H1 (cell line): ENCODE measurements around the gene SPAAR. TPM values are rescaled to one million over a fixed set of nuclear protein-coding genes. Genes with fewer than 3 reads are reported as not detected.

Experiments used
- CTCF ChIA-PET: fragments of 300-600 bp; sonication (Branson Sonifier 250); formaldehyde crosslinking; loops from one replicate; lab custom pipeline; 2021; ENCODE audit not compliant: partially characterized antibody; lab: Charles Lee
- POLR2A ChIA-PET: fragments of 300-600 bp; sonication (Branson Sonifier 250); formaldehyde crosslinking; loops from one replicate; lab custom pipeline; 2021; ENCODE audit warnings: inconsistent platforms; ENCODE audit not compliant: partially characterized antibody; lab: Charles Lee
- DNase-seq, 2 experiments: peaks; one replicate each; pipeline versions ENCODE4 v3.0.0 to v3.0.0-alpha.2; 2010 to 2022; ENCODE audit warnings: low spot score in 2 of 2, low read depth in 1 of 2, mixed read lengths in 1 of 2
- FAIRE-seq: peaks from 2 replicates; lab custom pipeline; 2011; peaks lifted over from hg19 to GRCh38; lab: Jason Lieb, UNC
- H2AFZ ChIP-seq: 2 replicates; pipeline ENCODE4 v1.8.1; 2012; ENCODE audit warnings: low read length, inconsistent platforms
- H2AK5ac ChIP-seq: 2 replicates; pipeline ENCODE4 v1.6.1; 2013; ENCODE audit warnings: low read depth, low read length
- H2BK120ac ChIP-seq: replicated peaks from 2 replicates; pipeline ENCODE3; 2013; ENCODE audit warnings: low read depth, low read length, inconsistent platforms
- H2BK12ac ChIP-seq: 2 replicates; pipeline ENCODE4 v1.6.1; 2013; ENCODE audit warnings: low read depth, low read length
- H2BK15ac ChIP-seq: 2 replicates; pipeline ENCODE4 v1.6.1; 2013; ENCODE audit warnings: low read length
- H2BK20ac ChIP-seq: 2 replicates; pipeline ENCODE4 v1.6.1; 2013; ENCODE audit warnings: low read length
- H2BK5ac ChIP-seq: 2 replicates; pipeline ENCODE4 v1.6.1; 2013; ENCODE audit warnings: low read depth, low read length
- H3K14ac ChIP-seq: 2 replicates; pipeline ENCODE4 v1.6.1; 2013; ENCODE audit warnings: inconsistent platforms; ENCODE audit not compliant: insufficient read length
- H3K18ac ChIP-seq: 2 replicates; pipeline ENCODE4 v1.6.1; 2013; ENCODE audit warnings: low read length; ENCODE audit errors: extremely low read depth
- H3K23ac ChIP-seq: 2 replicates; pipeline ENCODE4 v1.6.1; 2013; ENCODE audit warnings: inconsistent platforms; ENCODE audit not compliant: insufficient read length
- H3K23me2 ChIP-seq: 2 replicates; pipeline ENCODE4 v1.6.1; 2013; ENCODE audit warnings: low read depth, low read length
- H3K27ac ChIP-seq: 2 replicates; pipeline ENCODE4 v1.6.1; 2011; ENCODE audit warnings: low read depth, low read length, inconsistent platforms
- H3K27me3 ChIP-seq, 4 experiments: replicated peaks in 1 of 4; 1 replicate in 1 of 4; 2 replicates in 3 of 4; pipeline versions ENCODE4 v1.6.1 to v1.8.1; 2011 to 2013; ENCODE audit warnings: low read length in 3 of 4, mild to moderate bottlenecking in 3 of 4, inconsistent platforms in 2 of 4, mixed read lengths in 2 of 4, moderate library complexity in 1 of 4; ENCODE audit not compliant: control insufficient read depth in 3 of 4, insufficient read depth in 3 of 4; ENCODE audit errors: extremely low read depth in 1 of 4
- H3K36me3 ChIP-seq, 4 experiments: 2 replicates each; pipeline versions ENCODE4 v1.6.1 to v1.8.1; 2011 to 2013; ENCODE audit warnings: mild to moderate bottlenecking in 4 of 4, low read length in 3 of 4, moderate library complexity in 2 of 4, control low read depth in 1 of 4, inconsistent platforms in 1 of 4; ENCODE audit not compliant: insufficient read depth in 4 of 4, control insufficient read depth in 2 of 4
- H3K4ac ChIP-seq: replicated peaks from 2 replicates; pipeline ENCODE3; 2013; ENCODE audit warnings: low read length, low read depth, mixed read lengths, inconsistent platforms; ENCODE audit not compliant: insufficient read length
- H3K4me1 ChIP-seq, 4 experiments: replicated peaks in 1 of 4; 1 replicate in 1 of 4; 2 replicates in 3 of 4; pipeline versions ENCODE4 v1.6.1 to v1.8.1; 2011 to 2013; ENCODE audit warnings: low read length in 3 of 4, inconsistent platforms in 2 of 4, mixed read lengths in 1 of 4; ENCODE audit not compliant: insufficient read depth in 4 of 4, control insufficient read depth in 3 of 4
- H3K4me2 ChIP-seq, 2 experiments: 2 replicates each; pipeline versions ENCODE4 v1.6.1 to v1.8.1; 2011 to 2013; ENCODE audit warnings: low read depth in 2 of 2, low read length in 2 of 2, control low read depth in 1 of 2, inconsistent platforms in 1 of 2, mild to moderate bottlenecking in 1 of 2; ENCODE audit not compliant: insufficient read depth in 1 of 2
- H3K4me3 ChIP-seq, 4 experiments: fragments of 200-600, 300-600 bp in 1 of 4; sonication (generic), shearing (Covaris generic), sonication (Bioruptor Twin) in 1 of 4; 2 replicates each; pipeline versions ENCODE4 v1.5.1 to v1.8.1; 2011 to 2016; ENCODE audit warnings: low read length in 4 of 4, low read depth in 3 of 4, control low read depth in 2 of 4, inconsistent platforms in 2 of 4, mild to moderate bottlenecking in 2 of 4, mixed read lengths in 1 of 4, moderate library complexity in 1 of 4; ENCODE audit not compliant: insufficient read depth in 2 of 4; ENCODE audit errors: extremely low read depth in 1 of 4
- H3K56ac ChIP-seq: replicated peaks from 2 replicates; pipeline ENCODE3; 2013; ENCODE audit warnings: low read depth, mild to moderate bottlenecking, mixed read lengths, low read length, inconsistent platforms; ENCODE audit not compliant: insufficient read length
- H3K79me1 ChIP-seq: 2 replicates; pipeline ENCODE4 v1.6.1; 2013; ENCODE audit warnings: low read depth, low read length, control low read depth
- H3K79me2 ChIP-seq, 2 experiments: 2 replicates each; pipeline versions ENCODE4 v1.6.1 to v1.8.1; 2012 to 2013; ENCODE audit warnings: low read length in 2 of 2, mild to moderate bottlenecking in 2 of 2, inconsistent platforms in 1 of 2; ENCODE audit not compliant: insufficient read depth in 2 of 2, control insufficient read depth in 1 of 2
- H3K9ac ChIP-seq, 4 experiments: replicated peaks in 1 of 4; 1 replicate in 1 of 4; 2 replicates in 3 of 4; pipeline versions ENCODE4 v1.6.1 to v1.8.1; 2011 to 2013; ENCODE audit warnings: low read depth in 3 of 4, low read length in 3 of 4, control low read depth in 2 of 4, mild to moderate bottlenecking in 2 of 4, moderate library complexity in 2 of 4, inconsistent platforms in 1 of 4; ENCODE audit errors: extremely low read depth in 1 of 4
- H3K9me3 ChIP-seq, 2 experiments: 2 replicates each; pipeline versions ENCODE4 v1.6.1 to v1.8.1; 2012 to 2013; ENCODE audit warnings: mild to moderate bottlenecking in 2 of 2, moderate library complexity in 2 of 2, control low read depth in 1 of 2, inconsistent platforms in 1 of 2, low read depth in 1 of 2, low read length in 1 of 2, mixed read lengths in 1 of 2; ENCODE audit not compliant: insufficient read depth in 2 of 2
- H4K20me1 ChIP-seq, 2 experiments: replicated peaks in 1 of 2; 2 replicates each; pipeline versions ENCODE3 to v1.8.1; 2011 to 2013; ENCODE audit warnings: inconsistent platforms in 2 of 2, low read length in 2 of 2, mild to moderate bottlenecking in 1 of 2; ENCODE audit not compliant: insufficient read depth in 2 of 2, control insufficient read depth in 1 of 2
- H4K5ac ChIP-seq: 2 replicates; pipeline ENCODE4 v1.6.1; 2013; ENCODE audit warnings: low read length, low read depth, mixed read lengths, inconsistent platforms; ENCODE audit not compliant: insufficient read length
- H4K8ac ChIP-seq: 2 replicates; pipeline ENCODE4 v1.8.0; 2013; ENCODE audit warnings: mild to moderate bottlenecking, moderate library complexity, low read length, inconsistent platforms; ENCODE audit not compliant: insufficient read depth; ENCODE audit errors: extremely low read depth
- H4K91ac ChIP-seq: replicated peaks from 2 replicates; pipeline ENCODE3; 2013; ENCODE audit warnings: low read length, mixed read lengths, inconsistent platforms; ENCODE audit not compliant: insufficient read length
- CEBPB ChIP-seq: IDR thresholded peaks from 2 replicates; pipeline ENCODE4 v1.6.1; 2012; ENCODE audit warnings: low read depth, low read length
- CHD2 ChIP-seq: IDR thresholded peaks from 2 replicates; pipeline ENCODE4 v1.6.1; 2012; ENCODE audit warnings: low read length, improper control_type of control experiment
- CREB1 ChIP-seq: IDR thresholded peaks from 2 replicates; pipeline ENCODE4 v1.6.1; 2012; ENCODE audit warnings: inconsistent platforms
- CTBP2 ChIP-seq: IDR thresholded peaks from 2 replicates; pipeline ENCODE4 v1.7.0; 2011; ENCODE audit warnings: borderline replicate concordance, mild to moderate bottlenecking, moderate library complexity, mixed read lengths, low read length; ENCODE audit not compliant: insufficient read depth, insufficient read length
- EZH2 ChIP-seq: fragments of 200-600 bp; sonication (generic); IDR thresholded peaks from 2 replicates; pipeline ENCODE4 v1.7.1; 2012; ENCODE audit warnings: low read depth, mild to moderate bottlenecking, moderate library complexity, low read length, inconsistent platforms; ENCODE audit not compliant: severe bottlenecking
- FOSL1 ChIP-seq: IDR thresholded peaks from 2 replicates; pipeline ENCODE4 v1.6.1; 2011; ENCODE audit warnings: mild to moderate bottlenecking, low read depth, low read length, moderate library complexity; ENCODE audit not compliant: insufficient read depth
- HDAC2 ChIP-seq, 2 experiments: fragments of 300-600 bp in 1 of 2; sonication (generic) in 1 of 2; IDR thresholded peaks; 2 replicates each; pipeline ENCODE4 v1.6.1; 2011 to 2012; ENCODE audit warnings: low read depth in 2 of 2, low read length in 2 of 2, mild to moderate bottlenecking in 2 of 2, moderate library complexity in 2 of 2, borderline replicate concordance in 1 of 2, inconsistent platforms in 1 of 2
- RAD21 ChIP-seq, 2 experiments: IDR thresholded peaks in 1 of 2; conservative IDR thresholded peaks in 1 of 2; 2 replicates each; pipeline ENCODE4 v1.6.1; 2011; ENCODE audit warnings: low read depth in 2 of 2, low read length in 2 of 2, improper control_type of control experiment in 1 of 2, inconsistent platforms in 1 of 2, mild to moderate bottlenecking in 1 of 2, moderate library complexity in 1 of 2
- RXRA ChIP-seq: IDR thresholded peaks from 2 replicates; pipeline ENCODE4 v1.6.1; 2011; ENCODE audit warnings: low read depth, mild to moderate bottlenecking, low read length, moderate library complexity; ENCODE audit not compliant: insufficient read depth
- SIN3A ChIP-seq, 2 experiments: IDR thresholded peaks in 1 of 2; conservative IDR thresholded peaks in 1 of 2; 2 replicates each; pipeline ENCODE4 v1.6.1; 2011 to 2012; ENCODE audit warnings: low read length in 2 of 2, improper control_type of control experiment in 1 of 2, low read depth in 1 of 2, mild to moderate bottlenecking in 1 of 2
- SP1 ChIP-seq: IDR thresholded peaks from 2 replicates; pipeline ENCODE4 v1.6.1; 2011; ENCODE audit warnings: low read depth, low read length
- TEAD4 ChIP-seq: IDR thresholded peaks from 2 replicates; pipeline ENCODE4 v1.6.1; 2012; ENCODE audit warnings: low read depth, low read length, inconsistent platforms, mixed read lengths
- USF2 ChIP-seq: IDR thresholded peaks from 2 replicates; pipeline ENCODE4 v1.6.1; 2011; ENCODE audit warnings: low read length, improper control_type of control experiment
- WGBS, 2 experiments: shearing (Covaris generic) in 1 of 2; methylation state at CpG; one replicate each; pipeline versions ENCODE4 v1.1.6 to v1.1.7; 2013 to 2015; ENCODE audit warnings: low lambda C conversion rate in 2 of 2, mixed read lengths in 2 of 2, inconsistent platforms in 1 of 2, low coverage in 1 of 2, missing lambda C conversion rate in 1 of 2; ENCODE audit not compliant: insufficient replicate concordance in 2 of 2, insufficient coverage in 1 of 2, insufficient read length in 1 of 2; ENCODE audit errors: extremely low coverage in 1 of 2, missing lambda C conversion rate in 1 of 2; 5-methylcytosine and 5-hydroxymethylcytosine counted together
- polyA plus RNA-seq, 7 experiments: library from polyadenylated mRNA; depleted of rRNA in 3 of 7; stranded (reverse) in 5 of 7; unstranded in 2 of 7; fragments of >200 nt in 5 of 7; fragments of 200-250 nt in 2 of 7; gene quantifications; 1 replicate in 5 of 7; 2 replicates in 1 of 7; 4 replicates in 1 of 7; pipeline versions ENCODE4 v1.2.1 to v1.2.3, GENCODE V29; 2011 to 2013; ENCODE audit warnings: missing spikeins in 2 of 7, mixed read lengths in 2 of 7
- total RNA-seq: library from RNA; stranded (reverse); fragmentation: NEBNext Ultra II Directional; extraction: Animal tissue kit (Norgen Biotek cat#: 25700); gene quantifications from 2 replicates; pipeline ENCODE4 v1.2.1, GENCODE V29; 2021

Gene SPAAR
- total and polyA plus RNA-seq, 2 of the 8 experiments (the other 6 are each of a cell fraction or from before 2014, with no cell fraction given), result 0.27 TPM; not detected in 1

- Histone ChIP-seq H3K9ac (no peak overlapping the region), H3K18ac (no peak overlapping the region), H3K14ac (no peak overlapping the region), H4K5ac (no peak overlapping the region), H3K27me3 (peaks cover 0 to 2% (median 0%) of the 10 kb centered on the region in 4 experiments; a peak in 1 of 7 replicates), H3K9me3 (no peaks in the 10 kb centered on the region), H2BK20ac (no peak overlapping the region), H3K4me3 (no peak overlapping the region), H3K27ac (no peak overlapping the region), H2AFZ (no peak overlapping the region), H3K4ac (no peak overlapping the region), H4K91ac (no peak overlapping the region), H3K4me1 (no peaks in the 10 kb centered on the region), H2BK15ac (no peak overlapping the region), H2AK5ac (no peak overlapping the region), H3K23me2 (no peaks in the 10 kb centered on the region), H3K56ac (no peak overlapping the region), H2BK12ac (no peak overlapping the region), H2BK5ac (no peak overlapping the region), H4K20me1 (no peaks in the 10 kb centered on the region), H3K23ac (no peak overlapping the region), H4K8ac (no peak overlapping the region), H3K4me2 (no peak overlapping the region), H3K79me2 (no peaks in the 10 kb centered on the region), H2BK120ac (no peak overlapping the region), H3K79me1 (no peaks in the 10 kb centered on the region), H3K36me3 (no peaks in the 10 kb centered on the region)
- DNase-seq (no peak), FAIRE-seq (no peak)
- CTCF ChIA-PET, result interaction anchor here (1.0 to 5.7 kb wide), 4 partner anchors 9 to 24 kb away, joined by 3 to 24 read pairs (median 4); no protein-coding TSS in a partner anchor
- 98% methylated on average over 4 of the region's 4 CpGs; no CpG with 5 or more reads in 1 of the 2 experiments for whole genome bisulfite sequencing, 2 experiments
- no peak for TF ChIP-seq RAD21 (IDR thresholded peaks at IDR 0.05 in 1 of 2, conservative IDR thresholded peaks at IDR 0.05 in 1 of 2; ENCODE audit: low read depth in 2 of 2, low read length in 2 of 2)
- no peak for TF ChIP-seq USF2
- TF ChIP-seq SIN3A (conservative IDR thresholded peaks at IDR 0.05 in 1 of 2, IDR thresholded peaks at IDR 0.05 in 1 of 2; ENCODE audit: low read depth in 1 of 2, low read length in 2 of 2), result no peak
- no peak for TF ChIP-seq SP1
- no peak for TF ChIP-seq EZH2
- TF ChIP-seq RXRA, result no peak
- TF ChIP-seq CREB1, result no peak
- TF ChIP-seq CHD2, result no peak
- no peak for TF ChIP-seq FOSL1
- TF ChIP-seq HDAC2 (IDR thresholded peaks at IDR 0.05; ENCODE audit: borderline replicate concordance in 1 of 2, low read depth in 2 of 2, low read length in 2 of 2), result no peak
- no peak for TF ChIP-seq CEBPB
- TF ChIP-seq TEAD4, result no peak
- TF ChIP-seq CTBP2, result no peak
- POLR2A ChIA-PET, result no interaction called here
Measured at GRCh38 chr9:35935261-35935660, 26.0 kb downstream of the SPAAR start.
